Measurements from ENCODE around the gene MTPN. TPM values are rescaled to one million over a fixed set of nuclear protein-coding genes. Genes with fewer than 3 reads are reported as not detected.

The MTPN gene
- total RNA-seq, 4 donors from 2014 or later, result 100 to 182 (median 145) TPM

GRCh38 chr7:136016649-136017395 lies 39.7 kb upstream of the MTPN start:
- Histone ChIP-seq H3K27me3 (peaks cover 0 to 3% (median 0%) of the 10 kb centered on the region in 4 donors), H3K36me3 (no peaks in the 10 kb centered on the region), H3K27ac (no peak overlapping the region), H3K4me3 (no peak overlapping the region), H3K9me3 (no peaks in the 10 kb centered on the region), H3K4me1 (no peaks in the 10 kb centered on the region)
- DNase-seq, result no peak
- WGBS, 2 donors, result 68 to 72% methylated on average over 5 of the region's 5 CpGs
- intact Hi-C loops (cut with DNase I), result no loop called here
- TF ChIP-seq POLR2A (IDR thresholded peaks at IDR 0.05) (no peak), CTCF (IDR thresholded peaks at IDR 0.05) (no peak)

GRCh38 chr7:136015638-136016037 lies 38.5 kb upstream of the MTPN start:
- no peaks in the 10 kb centered on the region for H3K9me3 ChIP-seq
- no peak for DNase-seq
- TF ChIP-seq CTCF (IDR thresholded peaks at IDR 0.05) (no peak), POLR2A (IDR thresholded peaks at IDR 0.05) (no peak)
- H3K27me3 ChIP-seq, result peaks cover 0 to 3% (median 0%) of the 10 kb centered on the region in 4 donors
- H3K27ac ChIP-seq, result no peak overlapping the region
- intact Hi-C loops (cut with DNase I), result no loop called here
- no peak overlapping the region for H3K4me3 ChIP-seq
- WGBS, 2 donors, result 5 to 17% methylated on average over 1 of the region's 1 CpG
- H3K4me1 ChIP-seq, result no peaks in the 10 kb centered on the region
- no peaks in the 10 kb centered on the region for H3K36me3 ChIP-seq

GRCh38 chr7:136014659-136015058 lies 37.5 kb upstream of the MTPN start:
- TF ChIP-seq CTCF (IDR thresholded peaks at IDR 0.05) (no peak), POLR2A (IDR thresholded peaks at IDR 0.05) (no peak)
- intact Hi-C loops (cut with DNase I), result no loop called here
- H3K36me3 ChIP-seq, result no peaks in the 10 kb centered on the region
- peaks cover 0 to 3% (median 0%) of the 10 kb centered on the region in 4 donors for H3K27me3 ChIP-seq
- WGBS, 2 donors, result 84 to 91% methylated on average over 3 of the region's 3 CpGs
- H3K4me3 ChIP-seq, result no peak overlapping the region
- H3K4me1 ChIP-seq, result no peaks in the 10 kb centered on the region
- no peak for DNase-seq
- no peak overlapping the region for H3K27ac ChIP-seq
- H3K9me3 ChIP-seq, result no peaks in the 10 kb centered on the region

GRCh38 chr7:136012238-136012637 lies 35.1 kb upstream of the MTPN start:
- peaks cover 0 to 3% (median 0%) of the 10 kb centered on the region in 4 donors for H3K27me3 ChIP-seq

More at GRCh38 chr7:136012238-136012637, 35.1 kb upstream of the MTPN start:
- no peak overlapping the region for H3K4me3 ChIP-seq
- no peak for TF ChIP-seq POLR2A (IDR thresholded peaks at IDR 0.05)
- no peak for TF ChIP-seq CTCF (IDR thresholded peaks at IDR 0.05)
- no peak overlapping the region for H3K27ac ChIP-seq
- 78 to 80% methylated on average over 8 of the region's 8 CpGs for WGBS, 2 donors
- intact Hi-C loops (cut with DNase I), result no loop called here
- no peak for DNase-seq
- H3K4me1 ChIP-seq, result peaks cover 0 to 4% (median 0%) of the 10 kb centered on the region in 3 donors
- H3K36me3 ChIP-seq, result no peaks in the 10 kb centered on the region
- H3K9me3 ChIP-seq, result no peaks in the 10 kb centered on the region

Measured in esophagus squamous epithelium (tissue), 5 donors.